Peyer's patch (tissue), 4 donors: ENCODE results near the gene RCVRN.

Experiments
- POLR2A ChIP-seq, 2 donors: fragments of 450-650 bp; IDR thresholded peaks; one replicate each; pipeline ENCODE4 v1.5.1; 2017; ENCODE audit warnings: antibody characterized with exemption in 2 of 2, mild to moderate bottlenecking in 2 of 2, moderate library complexity in 2 of 2
- TF ChIP-seq, protein P1 (sequence below), 6 experiments: fragments of 450-650 bp in 4 of 6; fragments of 200-600 bp in 2 of 6; sonication (generic) in 1 of 6; IDR thresholded peaks; one replicate each; pipeline ENCODE4 v1.5.1; 2017 to 2019; ENCODE audit warnings: antibody characterized with exemption in 6 of 6, mild to moderate bottlenecking in 3 of 6, moderate library complexity in 1 of 6

DNA sequence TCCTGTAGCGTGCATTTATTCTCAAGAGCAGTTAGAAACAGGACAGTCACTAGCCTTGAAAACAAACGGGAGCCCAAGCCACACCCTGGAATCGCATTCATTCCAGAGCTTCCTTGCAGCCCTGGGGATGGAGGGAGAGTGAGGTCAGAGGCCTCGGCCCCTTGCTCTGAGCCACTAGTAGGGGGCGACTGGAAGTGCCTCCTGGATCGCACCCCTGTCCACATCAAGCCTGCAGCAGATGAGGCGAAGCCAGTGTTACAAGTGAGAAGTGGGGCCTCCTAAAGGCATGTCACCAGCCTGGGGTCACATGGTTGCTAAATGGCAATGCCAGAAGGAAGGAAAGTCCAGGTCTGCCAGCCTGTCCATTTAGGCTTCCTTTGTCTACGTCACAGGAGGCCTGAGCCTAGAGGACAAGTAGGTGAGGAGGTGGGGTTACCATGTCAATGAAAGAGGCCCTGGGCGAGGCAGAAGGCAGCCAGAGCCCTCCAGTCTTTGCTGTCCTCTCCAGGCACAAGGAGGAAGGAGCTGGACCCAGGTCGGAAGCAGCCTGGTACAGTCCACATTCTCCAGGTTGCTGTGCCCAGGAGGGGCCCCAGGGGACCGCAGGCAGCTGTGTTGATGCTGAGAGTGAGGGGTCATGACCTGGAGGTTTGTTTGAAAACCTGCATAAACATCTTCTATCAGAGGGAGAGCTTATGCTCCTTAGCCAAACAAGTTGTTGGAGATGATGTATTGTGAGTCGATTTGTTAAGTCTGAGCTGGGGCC, 3.0 kb upstream of the RCVRN start:
- TF ChIP-seq, protein P1, sequence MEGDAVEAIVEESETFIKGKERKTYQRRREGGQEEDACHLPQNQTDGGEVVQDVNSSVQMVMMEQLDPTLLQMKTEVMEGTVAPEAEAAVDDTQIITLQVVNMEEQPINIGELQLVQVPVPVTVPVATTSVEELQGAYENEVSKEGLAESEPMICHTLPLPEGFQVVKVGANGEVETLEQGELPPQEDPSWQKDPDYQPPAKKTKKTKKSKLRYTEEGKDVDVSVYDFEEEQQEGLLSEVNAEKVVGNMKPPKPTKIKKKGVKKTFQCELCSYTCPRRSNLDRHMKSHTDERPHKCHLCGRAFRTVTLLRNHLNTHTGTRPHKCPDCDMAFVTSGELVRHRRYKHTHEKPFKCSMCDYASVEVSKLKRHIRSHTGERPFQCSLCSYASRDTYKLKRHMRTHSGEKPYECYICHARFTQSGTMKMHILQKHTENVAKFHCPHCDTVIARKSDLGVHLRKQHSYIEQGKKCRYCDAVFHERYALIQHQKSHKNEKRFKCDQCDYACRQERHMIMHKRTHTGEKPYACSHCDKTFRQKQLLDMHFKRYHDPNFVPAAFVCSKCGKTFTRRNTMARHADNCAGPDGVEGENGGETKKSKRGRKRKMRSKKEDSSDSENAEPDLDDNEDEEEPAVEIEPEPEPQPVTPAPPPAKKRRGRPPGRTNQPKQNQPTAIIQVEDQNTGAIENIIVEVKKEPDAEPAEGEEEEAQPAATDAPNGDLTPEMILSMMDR (IDR thresholded peaks at IDR 0.05): no peak
- no peak for TF ChIP-seq POLR2A (IDR thresholded peaks at IDR 0.05)
